Esophagus squamous epithelium (tissue), 4 donors: ENCODE measurements around the gene PNLIPRP1.

Experiments used
- POLR2A ChIP-seq, 4 donors: fragments of 450-650 bp; IDR thresholded peaks; one replicate each; pipeline ENCODE4 v1.6.1; 2017; ENCODE audit warnings: antibody characterized with exemption in 4 of 4, mild to moderate bottlenecking in 4 of 4, moderate library complexity in 3 of 4
- TF ChIP-seq, protein P1 (sequence below), 6 experiments: fragments of 450-650 bp in 4 of 6; fragments of 200-600 bp in 2 of 6; sonication (generic) in 2 of 6; IDR thresholded peaks; one replicate each; pipeline ENCODE4 v1.5.1; 2016 to 2019; ENCODE audit warnings: antibody characterized with exemption in 6 of 6, mild to moderate bottlenecking in 4 of 6, moderate library complexity in 4 of 6

GRCh38 chr10:116566932-116567331 is 23.8 kb upstream of the PNLIPRP1 start:
- TF ChIP-seq POLR2A (IDR thresholded peaks at IDR 0.05), result no peak
- TF ChIP-seq, protein P1, sequence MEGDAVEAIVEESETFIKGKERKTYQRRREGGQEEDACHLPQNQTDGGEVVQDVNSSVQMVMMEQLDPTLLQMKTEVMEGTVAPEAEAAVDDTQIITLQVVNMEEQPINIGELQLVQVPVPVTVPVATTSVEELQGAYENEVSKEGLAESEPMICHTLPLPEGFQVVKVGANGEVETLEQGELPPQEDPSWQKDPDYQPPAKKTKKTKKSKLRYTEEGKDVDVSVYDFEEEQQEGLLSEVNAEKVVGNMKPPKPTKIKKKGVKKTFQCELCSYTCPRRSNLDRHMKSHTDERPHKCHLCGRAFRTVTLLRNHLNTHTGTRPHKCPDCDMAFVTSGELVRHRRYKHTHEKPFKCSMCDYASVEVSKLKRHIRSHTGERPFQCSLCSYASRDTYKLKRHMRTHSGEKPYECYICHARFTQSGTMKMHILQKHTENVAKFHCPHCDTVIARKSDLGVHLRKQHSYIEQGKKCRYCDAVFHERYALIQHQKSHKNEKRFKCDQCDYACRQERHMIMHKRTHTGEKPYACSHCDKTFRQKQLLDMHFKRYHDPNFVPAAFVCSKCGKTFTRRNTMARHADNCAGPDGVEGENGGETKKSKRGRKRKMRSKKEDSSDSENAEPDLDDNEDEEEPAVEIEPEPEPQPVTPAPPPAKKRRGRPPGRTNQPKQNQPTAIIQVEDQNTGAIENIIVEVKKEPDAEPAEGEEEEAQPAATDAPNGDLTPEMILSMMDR (IDR thresholded peaks at IDR 0.05), result no peak
